Cardiac fibroblast (primary cell): Measurements from ENCODE around the gene LAMP5.

Experiments
- DNase-seq, 2 donors: peaks; one replicate each; pipeline versions ENCODE4 v3.0.0 to v3.0.0-alpha.2; 2010; ENCODE audit warnings: low read depth in 2 of 2
- H3K4me3 ChIP-seq, 2 donors: replicated peaks in 1 of 2; 1 replicate in 1 of 2; 2 replicates in 1 of 2; pipeline ENCODE4 v1.5.1; 2011; ENCODE audit warnings: low read depth in 2 of 2, low read length in 2 of 2, mild to moderate bottlenecking in 2 of 2, moderate library complexity in 1 of 2
- TF ChIP-seq, protein P1 (sequence below): IDR thresholded peaks from one replicate; pipeline ENCODE4 v1.5.1; 2011; ENCODE audit warnings: low read depth, mild to moderate bottlenecking, low read length, inconsistent platforms

The LAMP5 gene, protein sequence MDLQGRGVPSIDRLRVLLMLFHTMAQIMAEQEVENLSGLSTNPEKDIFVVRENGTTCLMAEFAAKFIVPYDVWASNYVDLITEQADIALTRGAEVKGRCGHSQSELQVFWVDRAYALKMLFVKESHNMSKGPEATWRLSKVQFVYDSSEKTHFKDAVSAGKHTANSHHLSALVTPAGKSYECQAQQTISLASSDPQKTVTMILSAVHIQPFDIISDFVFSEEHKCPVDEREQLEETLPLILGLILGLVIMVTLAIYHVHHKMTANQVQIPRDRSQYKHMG

DNA sequence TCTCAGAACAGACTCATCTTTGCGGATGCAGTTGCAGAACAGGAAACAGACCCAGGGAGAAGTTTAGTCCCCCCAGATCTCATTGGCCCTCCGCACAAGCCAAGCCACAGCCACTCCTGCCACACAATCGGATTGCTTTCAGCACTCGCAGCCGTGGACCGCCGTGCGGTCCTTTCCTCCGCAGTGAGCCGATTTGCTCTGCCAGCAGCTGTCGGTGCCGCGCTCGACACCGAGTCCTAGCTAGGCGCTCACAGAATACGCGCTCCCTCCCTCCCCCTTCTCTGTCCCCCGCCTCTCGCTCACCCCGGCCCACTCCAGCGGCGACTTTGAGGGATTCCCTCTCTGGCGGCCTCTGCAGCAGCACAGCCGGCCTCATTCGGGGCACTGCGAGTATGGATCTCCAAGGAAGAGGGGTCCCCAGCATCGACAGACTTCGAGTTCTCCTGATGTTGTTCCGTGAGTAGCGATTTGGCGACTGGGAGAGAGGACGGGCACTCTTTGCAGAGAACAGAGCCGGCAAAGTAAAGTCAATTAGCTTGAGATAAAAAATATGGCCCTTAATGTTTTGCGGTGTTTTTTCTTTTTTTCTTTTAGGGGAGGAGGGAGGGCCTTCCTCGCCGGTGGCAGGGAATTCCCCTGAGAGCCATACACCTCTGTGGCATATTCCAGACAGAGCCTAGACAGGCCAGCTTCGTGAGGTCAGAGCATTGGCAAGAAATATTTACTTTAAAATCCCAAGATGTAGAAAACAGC lies at the start of gene LAMP5:
Gene LAMP5, plus strand, starts transcription at position 130 of the 753 bp plus-strand sequence. Its CDS starts 263 bp downstream, at position 393.
- no peak within 1 kb of the TSS for H3K4me3 ChIP-seq
- TF ChIP-seq, protein P1, sequence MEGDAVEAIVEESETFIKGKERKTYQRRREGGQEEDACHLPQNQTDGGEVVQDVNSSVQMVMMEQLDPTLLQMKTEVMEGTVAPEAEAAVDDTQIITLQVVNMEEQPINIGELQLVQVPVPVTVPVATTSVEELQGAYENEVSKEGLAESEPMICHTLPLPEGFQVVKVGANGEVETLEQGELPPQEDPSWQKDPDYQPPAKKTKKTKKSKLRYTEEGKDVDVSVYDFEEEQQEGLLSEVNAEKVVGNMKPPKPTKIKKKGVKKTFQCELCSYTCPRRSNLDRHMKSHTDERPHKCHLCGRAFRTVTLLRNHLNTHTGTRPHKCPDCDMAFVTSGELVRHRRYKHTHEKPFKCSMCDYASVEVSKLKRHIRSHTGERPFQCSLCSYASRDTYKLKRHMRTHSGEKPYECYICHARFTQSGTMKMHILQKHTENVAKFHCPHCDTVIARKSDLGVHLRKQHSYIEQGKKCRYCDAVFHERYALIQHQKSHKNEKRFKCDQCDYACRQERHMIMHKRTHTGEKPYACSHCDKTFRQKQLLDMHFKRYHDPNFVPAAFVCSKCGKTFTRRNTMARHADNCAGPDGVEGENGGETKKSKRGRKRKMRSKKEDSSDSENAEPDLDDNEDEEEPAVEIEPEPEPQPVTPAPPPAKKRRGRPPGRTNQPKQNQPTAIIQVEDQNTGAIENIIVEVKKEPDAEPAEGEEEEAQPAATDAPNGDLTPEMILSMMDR = no peak
- peak in 1 of 2 donors; percentile 3 for DNase-seq

DNA sequence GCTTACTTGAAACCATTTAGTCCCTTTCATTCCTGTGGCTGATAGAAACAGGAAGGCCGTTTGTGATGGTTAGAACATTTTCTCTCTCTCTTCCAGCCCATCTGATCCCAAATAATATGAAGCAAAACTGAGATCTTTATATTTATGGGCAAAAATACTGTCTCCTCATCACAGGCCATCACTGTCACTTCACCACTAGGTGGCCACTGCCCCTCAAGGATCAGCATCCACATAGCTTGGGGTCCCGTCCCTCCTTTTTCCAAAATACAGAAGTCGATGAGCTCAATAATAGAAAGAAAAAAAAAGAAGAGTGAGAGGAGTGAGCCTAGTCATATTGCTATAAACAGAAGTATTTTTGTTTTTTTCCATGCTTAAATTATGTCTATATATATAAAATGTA lies 46.4 kb upstream of the LAMP5 start:
- no peak overlapping the region for H3K4me3 ChIP-seq
- no peak for DNase-seq
- TF ChIP-seq, protein P1 = peak; percentile 56

DNA sequence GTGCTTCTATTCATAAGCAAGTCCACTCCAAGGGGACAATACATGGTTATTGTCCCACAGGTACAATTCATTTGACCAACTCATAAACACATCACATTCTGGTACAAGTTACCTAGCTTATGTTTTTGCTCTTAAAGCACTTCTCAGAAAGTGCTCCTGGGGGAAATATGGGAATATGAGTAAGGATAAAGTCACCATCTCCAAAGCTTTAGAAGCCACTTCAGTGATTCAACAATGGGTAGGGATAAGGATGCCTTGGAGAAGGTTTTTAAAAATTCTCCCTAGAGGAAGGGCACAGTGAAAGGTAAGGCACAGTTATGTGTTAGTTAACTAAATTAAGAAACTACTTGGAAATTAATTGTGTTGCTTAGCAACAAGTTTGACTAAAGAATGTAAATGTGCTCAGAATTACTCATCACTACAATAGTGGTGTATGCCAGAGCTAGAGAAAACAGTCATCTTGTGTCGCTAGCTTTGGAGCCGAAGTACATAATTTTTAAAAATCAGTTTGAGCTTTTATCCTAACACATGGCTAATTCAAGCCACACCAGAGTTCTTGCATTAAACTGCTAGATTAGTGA lies 39.5 kb upstream of the LAMP5 start:
- DNase-seq = peak in 1 of 2 donors; percentile 14
- H3K4me3 ChIP-seq = no peak overlapping the region
- TF ChIP-seq, protein P1 = no peak

DNA sequence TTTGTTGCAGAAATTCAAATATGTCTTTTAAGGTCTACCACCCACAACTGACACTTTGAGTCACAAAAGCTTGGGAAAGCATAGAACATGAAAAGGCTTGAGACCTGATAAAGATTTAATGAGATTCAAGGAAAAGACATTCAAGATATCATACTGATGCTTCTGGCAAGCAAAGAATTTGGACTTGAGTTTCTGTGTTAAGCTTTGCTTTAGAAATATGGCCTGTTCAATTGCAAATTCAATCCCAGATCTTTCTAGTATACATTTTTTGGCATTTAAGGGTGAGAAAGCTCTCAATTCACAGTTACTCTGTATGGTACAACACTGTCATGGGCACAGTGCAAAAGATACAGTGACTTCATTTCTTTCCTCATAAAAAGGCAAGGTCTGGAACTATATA lies 38.9 kb upstream of the LAMP5 start:
- no peak overlapping the region for H3K4me3 ChIP-seq
- DNase-seq = no peak
- TF ChIP-seq, protein P1 = no peak

DNA sequence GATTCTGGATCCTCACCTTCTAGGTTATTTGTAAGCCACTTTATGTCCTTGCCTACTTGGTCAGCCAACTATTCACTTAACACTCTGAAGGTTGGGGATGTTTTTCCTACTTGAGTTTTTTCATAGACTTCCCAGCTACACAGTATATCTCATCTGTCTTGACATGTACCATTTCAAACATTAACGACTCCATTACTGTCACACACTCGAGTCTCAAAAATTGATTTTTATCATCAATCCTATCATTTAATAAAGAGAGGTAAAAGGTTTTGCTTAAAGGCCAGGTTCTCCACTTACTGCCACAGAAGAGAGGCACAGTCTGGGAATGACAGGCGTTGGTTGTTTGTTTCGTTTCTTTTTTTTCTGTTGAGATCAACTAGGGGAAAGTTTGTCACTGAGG lies 38.2 kb upstream of the LAMP5 start:
- H3K4me3 ChIP-seq = no peak overlapping the region
- no peak for DNase-seq
- TF ChIP-seq, protein P1 = no peak

DNA sequence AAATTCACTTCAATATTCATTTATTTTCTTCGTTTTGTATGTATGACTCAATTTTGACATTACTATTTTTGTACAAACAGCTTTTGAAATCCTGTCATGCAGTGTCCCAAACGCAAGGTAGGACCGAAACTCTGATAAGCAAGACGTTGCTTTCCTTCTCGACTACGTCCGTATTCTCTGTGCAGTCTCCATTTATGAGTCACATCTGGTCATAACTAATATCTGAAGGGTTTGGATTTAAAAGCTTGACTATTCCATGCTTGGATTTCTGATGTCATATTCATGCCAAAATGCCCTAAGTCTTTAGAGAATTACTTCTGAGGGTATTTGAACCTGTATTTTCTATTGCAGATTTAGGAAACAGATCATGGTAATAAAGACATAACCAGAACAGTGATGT lies 37.8 kb upstream of the LAMP5 start:
- TF ChIP-seq, protein P1 = no peak
- DNase-seq = no peak
- H3K4me3 ChIP-seq = no peak overlapping the region
